Activated naive CD4-positive, alpha-beta T cell treated with anti-CD3 and anti-CD28 coated beads, Interleukin-2, amount 50 U/mL, for 24 hours (primary cell): ENCODE measurements around the gene TSHZ3.

Source experiments
- H3K27ac Mint-ChIP-seq: one replicate; pipeline ENCODE4 v1.8.0; 2021; ENCODE audit warnings: mild to moderate bottlenecking, mixed read lengths
- H3K27me3 Mint-ChIP-seq: one replicate; pipeline ENCODE4 v1.8.0; 2021; ENCODE audit warnings: mixed read lengths
- H3K36me3 Mint-ChIP-seq: one replicate; pipeline ENCODE4 v1.8.0; 2021; ENCODE audit warnings: mixed read lengths
- H3K4me1 Mint-ChIP-seq: one replicate; pipeline ENCODE4 v1.8.0; 2021; ENCODE audit warnings: mixed read lengths
- H3K4me3 Mint-ChIP-seq: one replicate; pipeline ENCODE4 v1.8.0; 2021; ENCODE audit warnings: mild to moderate bottlenecking, mixed read lengths
- H3K9me3 Mint-ChIP-seq: one replicate; pipeline ENCODE4 v1.8.0; 2021; ENCODE audit warnings: mixed read lengths

The TSHZ3 gene

GRCh38 chr19:31296741-31297390 lies 52.4 kb downstream of the TSHZ3 start:
- Mint-ChIP-seq H3K27me3 (no peaks in the 10 kb centered on the region), H3K27ac (no peak overlapping the region), H3K36me3 (no peaks in the 10 kb centered on the region), H3K4me1 (no peaks in the 10 kb centered on the region), H3K9me3 (no peaks in the 10 kb centered on the region), H3K4me3 (no peak overlapping the region)

- H3K4me3 Mint-ChIP-seq = no peak overlapping the region
- H3K36me3 Mint-ChIP-seq = no peaks in the 10 kb centered on the region
- H3K9me3 Mint-ChIP-seq = no peaks in the 10 kb centered on the region
- H3K4me1 Mint-ChIP-seq = no peaks in the 10 kb centered on the region
- no peaks in the 10 kb centered on the region for H3K27me3 Mint-ChIP-seq
- H3K27ac Mint-ChIP-seq = no peak overlapping the region
Observed at GRCh38 chr19:31294189-31294588, 55.0 kb downstream of the TSHZ3 start.

- Mint-ChIP-seq H3K27ac (no peak overlapping the region), H3K4me3 (no peak overlapping the region), H3K4me1 (no peaks in the 10 kb centered on the region), H3K36me3 (no peaks in the 10 kb centered on the region), H3K27me3 (no peaks in the 10 kb centered on the region), H3K9me3 (no peaks in the 10 kb centered on the region)
Observed at GRCh38 chr19:31292639-31293185, 56.5 kb downstream of the TSHZ3 start.

GRCh38 chr19:31290931-31291590 lies 58.2 kb downstream of the TSHZ3 start:
- no peak overlapping the region for H3K27ac Mint-ChIP-seq
- H3K4me1 Mint-ChIP-seq = peaks cover 4% of the 10 kb centered on the region

GRCh38 chr19:31289976-31290375 lies 59.3 kb downstream of the TSHZ3 start:
- Mint-ChIP-seq H3K9me3 (no peaks in the 10 kb centered on the region), H3K4me3 (no peak overlapping the region), H3K27me3 (no peaks in the 10 kb centered on the region), H3K27ac (no peak overlapping the region), H3K36me3 (no peaks in the 10 kb centered on the region), H3K4me1 (peaks cover 8% of the 10 kb centered on the region)

More at GRCh38 chr19:31290931-31291590, 58.2 kb downstream of the TSHZ3 start:
- Mint-ChIP-seq H3K27me3 (no peaks in the 10 kb centered on the region), H3K9me3 (no peaks in the 10 kb centered on the region), H3K36me3 (no peaks in the 10 kb centered on the region), H3K4me3 (no peak overlapping the region)

- H3K9me3 Mint-ChIP-seq = no peaks in the 10 kb centered on the region
- peaks cover 8% of the 10 kb centered on the region for H3K4me1 Mint-ChIP-seq
- no peak overlapping the region for H3K4me3 Mint-ChIP-seq
- no peaks in the 10 kb centered on the region for H3K36me3 Mint-ChIP-seq
- no peaks in the 10 kb centered on the region for H3K27me3 Mint-ChIP-seq
- no peak overlapping the region for H3K27ac Mint-ChIP-seq
Observed at GRCh38 chr19:31289381-31289880, 59.8 kb downstream of the TSHZ3 start.

GRCh38 chr19:31286491-31286890 lies 62.7 kb downstream of the TSHZ3 start:
- Mint-ChIP-seq H3K4me1 (peaks cover 8% of the 10 kb centered on the region), H3K4me3 (no peak overlapping the region), H3K27me3 (no peaks in the 10 kb centered on the region), H3K9me3 (no peaks in the 10 kb centered on the region), H3K27ac (no peak overlapping the region), H3K36me3 (no peaks in the 10 kb centered on the region)

GRCh38 chr19:31285744-31286143 lies 63.5 kb downstream of the TSHZ3 start:
- H3K9me3 Mint-ChIP-seq = no peaks in the 10 kb centered on the region
- no peaks in the 10 kb centered on the region for H3K36me3 Mint-ChIP-seq
- H3K4me3 Mint-ChIP-seq = no peak overlapping the region
- no peaks in the 10 kb centered on the region for H3K27me3 Mint-ChIP-seq
- peaks cover 8% of the 10 kb centered on the region for H3K4me1 Mint-ChIP-seq
- no peak overlapping the region for H3K27ac Mint-ChIP-seq

GRCh38 chr19:31284621-31285020 lies 64.6 kb downstream of the TSHZ3 start:
- Mint-ChIP-seq H3K27ac (no peak overlapping the region), H3K27me3 (no peaks in the 10 kb centered on the region)

GRCh38 chr19:31283701-31284100 lies 65.5 kb downstream of the TSHZ3 start:
- Mint-ChIP-seq H3K4me3 (no peak overlapping the region), H3K4me1 (peaks cover 8% of the 10 kb centered on the region), H3K36me3 (no peaks in the 10 kb centered on the region), H3K9me3 (no peaks in the 10 kb centered on the region), H3K27me3 (no peaks in the 10 kb centered on the region), H3K27ac (no peak overlapping the region)

More at GRCh38 chr19:31284621-31285020, 64.6 kb downstream of the TSHZ3 start:
- Mint-ChIP-seq H3K4me1 (peaks cover 8% of the 10 kb centered on the region), H3K4me3 (no peak overlapping the region), H3K9me3 (no peaks in the 10 kb centered on the region), H3K36me3 (no peaks in the 10 kb centered on the region)

GRCh38 chr19:31282346-31282745 lies 66.9 kb downstream of the TSHZ3 start:
- Mint-ChIP-seq H3K27me3 (no peaks in the 10 kb centered on the region), H3K36me3 (no peaks in the 10 kb centered on the region), H3K4me3 (no peak overlapping the region), H3K27ac (no peak overlapping the region), H3K4me1 (peaks cover 8% of the 10 kb centered on the region), H3K9me3 (no peaks in the 10 kb centered on the region)

- Mint-ChIP-seq H3K27me3 (no peaks in the 10 kb centered on the region), H3K4me3 (no peak overlapping the region), H3K36me3 (no peaks in the 10 kb centered on the region), H3K27ac (no peak overlapping the region), H3K4me1 (no peaks in the 10 kb centered on the region), H3K9me3 (no peaks in the 10 kb centered on the region)
Observed at GRCh38 chr19:31280287-31281006, 68.8 kb downstream of the TSHZ3 start.

GRCh38 chr19:31279436-31279765 lies 69.8 kb downstream of the TSHZ3 start:
- no peak overlapping the region for H3K27ac Mint-ChIP-seq
- no peak overlapping the region for H3K4me3 Mint-ChIP-seq
- H3K4me1 Mint-ChIP-seq = no peaks in the 10 kb centered on the region
- H3K27me3 Mint-ChIP-seq = no peaks in the 10 kb centered on the region
- H3K36me3 Mint-ChIP-seq = no peaks in the 10 kb centered on the region
- no peaks in the 10 kb centered on the region for H3K9me3 Mint-ChIP-seq

- no peaks in the 10 kb centered on the region for H3K36me3 Mint-ChIP-seq
- no peaks in the 10 kb centered on the region for H3K9me3 Mint-ChIP-seq
- H3K4me1 Mint-ChIP-seq = no peaks in the 10 kb centered on the region
- no peaks in the 10 kb centered on the region for H3K27me3 Mint-ChIP-seq
- no peak overlapping the region for H3K27ac Mint-ChIP-seq
- no peak overlapping the region for H3K4me3 Mint-ChIP-seq
Observed at GRCh38 chr19:31278555-31279435, 70.4 kb downstream of the TSHZ3 start.

GRCh38 chr19:31277516-31277915 lies 71.7 kb downstream of the TSHZ3 start:
- no peak overlapping the region for H3K4me3 Mint-ChIP-seq

More at GRCh38 chr19:31277516-31277915, 71.7 kb downstream of the TSHZ3 start:
- no peaks in the 10 kb centered on the region for H3K27me3 Mint-ChIP-seq
- H3K4me1 Mint-ChIP-seq = no peaks in the 10 kb centered on the region
- no peaks in the 10 kb centered on the region for H3K36me3 Mint-ChIP-seq
- H3K27ac Mint-ChIP-seq = no peak overlapping the region
- no peaks in the 10 kb centered on the region for H3K9me3 Mint-ChIP-seq
